ENCODE measurements around the gene SPTAN1.

DNA sequence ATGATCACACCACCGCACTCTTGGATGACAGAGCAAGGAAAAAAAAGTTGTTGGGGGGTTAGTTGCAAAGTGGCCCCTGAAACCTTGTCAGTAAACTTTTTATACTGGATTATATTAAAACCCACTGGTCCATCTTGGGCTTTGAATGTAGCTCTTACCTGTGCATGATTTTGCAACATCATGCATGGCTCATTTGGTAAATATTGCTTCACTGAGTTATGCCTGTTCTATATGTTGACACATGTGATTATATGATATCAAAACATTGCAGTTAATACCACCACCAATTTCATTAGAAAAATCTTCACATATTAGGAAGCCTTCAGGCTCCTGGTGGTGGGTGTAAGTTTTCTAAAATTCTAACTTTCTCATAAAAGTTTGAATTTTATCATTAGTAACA lies 62.3 kb downstream of the SPTAN1 start:
- TF ChIP-seq, protein P1, sequence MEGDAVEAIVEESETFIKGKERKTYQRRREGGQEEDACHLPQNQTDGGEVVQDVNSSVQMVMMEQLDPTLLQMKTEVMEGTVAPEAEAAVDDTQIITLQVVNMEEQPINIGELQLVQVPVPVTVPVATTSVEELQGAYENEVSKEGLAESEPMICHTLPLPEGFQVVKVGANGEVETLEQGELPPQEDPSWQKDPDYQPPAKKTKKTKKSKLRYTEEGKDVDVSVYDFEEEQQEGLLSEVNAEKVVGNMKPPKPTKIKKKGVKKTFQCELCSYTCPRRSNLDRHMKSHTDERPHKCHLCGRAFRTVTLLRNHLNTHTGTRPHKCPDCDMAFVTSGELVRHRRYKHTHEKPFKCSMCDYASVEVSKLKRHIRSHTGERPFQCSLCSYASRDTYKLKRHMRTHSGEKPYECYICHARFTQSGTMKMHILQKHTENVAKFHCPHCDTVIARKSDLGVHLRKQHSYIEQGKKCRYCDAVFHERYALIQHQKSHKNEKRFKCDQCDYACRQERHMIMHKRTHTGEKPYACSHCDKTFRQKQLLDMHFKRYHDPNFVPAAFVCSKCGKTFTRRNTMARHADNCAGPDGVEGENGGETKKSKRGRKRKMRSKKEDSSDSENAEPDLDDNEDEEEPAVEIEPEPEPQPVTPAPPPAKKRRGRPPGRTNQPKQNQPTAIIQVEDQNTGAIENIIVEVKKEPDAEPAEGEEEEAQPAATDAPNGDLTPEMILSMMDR (IDR thresholded peaks at IDR 0.05; ENCODE audit: poor library complexity, severe bottlenecking) = no peak
- TF ChIP-seq POLR2AphosphoS5 (IDR thresholded peaks at IDR 0.05) (no peak), EP300 (conservative IDR thresholded peaks at IDR 0.05; ENCODE audit: poor library complexity, severe bottlenecking) (no peak)
- TF ChIP-seq, protein P2, sequence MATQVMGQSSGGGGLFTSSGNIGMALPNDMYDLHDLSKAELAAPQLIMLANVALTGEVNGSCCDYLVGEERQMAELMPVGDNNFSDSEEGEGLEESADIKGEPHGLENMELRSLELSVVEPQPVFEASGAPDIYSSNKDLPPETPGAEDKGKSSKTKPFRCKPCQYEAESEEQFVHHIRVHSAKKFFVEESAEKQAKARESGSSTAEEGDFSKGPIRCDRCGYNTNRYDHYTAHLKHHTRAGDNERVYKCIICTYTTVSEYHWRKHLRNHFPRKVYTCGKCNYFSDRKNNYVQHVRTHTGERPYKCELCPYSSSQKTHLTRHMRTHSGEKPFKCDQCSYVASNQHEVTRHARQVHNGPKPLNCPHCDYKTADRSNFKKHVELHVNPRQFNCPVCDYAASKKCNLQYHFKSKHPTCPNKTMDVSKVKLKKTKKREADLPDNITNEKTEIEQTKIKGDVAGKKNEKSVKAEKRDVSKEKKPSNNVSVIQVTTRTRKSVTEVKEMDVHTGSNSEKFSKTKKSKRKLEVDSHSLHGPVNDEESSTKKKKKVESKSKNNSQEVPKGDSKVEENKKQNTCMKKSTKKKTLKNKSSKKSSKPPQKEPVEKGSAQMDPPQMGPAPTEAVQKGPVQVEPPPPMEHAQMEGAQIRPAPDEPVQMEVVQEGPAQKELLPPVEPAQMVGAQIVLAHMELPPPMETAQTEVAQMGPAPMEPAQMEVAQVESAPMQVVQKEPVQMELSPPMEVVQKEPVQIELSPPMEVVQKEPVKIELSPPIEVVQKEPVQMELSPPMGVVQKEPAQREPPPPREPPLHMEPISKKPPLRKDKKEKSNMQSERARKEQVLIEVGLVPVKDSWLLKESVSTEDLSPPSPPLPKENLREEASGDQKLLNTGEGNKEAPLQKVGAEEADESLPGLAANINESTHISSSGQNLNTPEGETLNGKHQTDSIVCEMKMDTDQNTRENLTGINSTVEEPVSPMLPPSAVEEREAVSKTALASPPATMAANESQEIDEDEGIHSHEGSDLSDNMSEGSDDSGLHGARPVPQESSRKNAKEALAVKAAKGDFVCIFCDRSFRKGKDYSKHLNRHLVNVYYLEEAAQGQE (IDR thresholded peaks at IDR 0.05; ENCODE audit: borderline replicate concordance) = no peak
